ENCODE data around the gene RAPGEF5.

The RAPGEF5 gene

DNA sequence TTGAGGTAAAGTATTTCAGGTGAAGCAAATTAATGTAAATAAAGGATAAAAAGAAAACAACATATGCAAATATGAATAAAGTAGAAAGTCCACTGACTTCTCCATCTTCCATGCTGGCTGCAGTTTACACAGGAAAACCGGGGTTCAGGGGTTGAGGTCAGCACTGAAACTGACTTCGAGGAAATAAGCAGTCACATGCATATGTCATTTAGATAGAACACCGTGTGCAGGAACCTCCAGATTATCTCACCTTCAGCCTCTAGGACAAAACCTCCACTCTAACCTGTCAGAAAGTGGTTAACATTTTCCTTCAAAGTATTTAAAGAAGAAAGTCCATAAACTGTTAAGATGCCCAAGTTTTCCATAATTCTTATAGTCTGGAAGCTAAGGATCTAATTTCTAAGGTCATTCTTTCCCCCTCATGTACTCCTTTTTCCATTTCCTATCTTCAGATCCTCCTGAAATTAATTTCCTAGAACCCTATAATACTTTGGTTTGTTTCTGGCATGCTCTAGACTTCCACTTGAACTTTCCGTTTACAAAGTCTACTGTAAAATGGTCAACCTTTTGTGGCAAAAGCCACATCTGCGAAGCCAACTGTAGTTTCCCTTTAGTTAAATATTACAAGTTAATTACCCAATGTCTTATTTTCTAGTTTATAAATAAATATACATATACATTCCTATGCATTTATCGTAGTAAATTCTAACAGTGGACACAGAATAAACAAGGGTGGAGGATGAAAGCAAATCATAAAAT is 173.3 kb downstream of the RAPGEF5 start:
- no peak for DNase-seq

DNA sequence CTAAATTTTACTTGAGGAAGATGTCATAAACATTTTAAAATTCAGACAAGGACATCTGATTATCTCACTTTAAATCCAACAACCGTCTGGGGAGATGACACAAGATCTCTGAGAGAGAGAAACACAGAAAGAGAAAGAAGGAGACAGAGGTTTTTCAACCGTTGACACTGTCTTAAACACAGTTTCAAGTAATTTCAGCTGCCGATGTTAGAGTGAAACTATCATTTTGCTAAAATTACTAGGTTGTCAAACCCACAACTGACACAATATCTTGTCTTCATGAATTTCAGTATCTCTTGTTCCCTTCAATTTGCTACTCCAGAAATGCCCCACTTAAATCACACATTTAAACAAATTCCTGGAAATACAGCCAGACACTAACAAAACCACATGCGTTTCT is 174.8 kb downstream of the RAPGEF5 start:
- no peak for DNase-seq

DNA sequence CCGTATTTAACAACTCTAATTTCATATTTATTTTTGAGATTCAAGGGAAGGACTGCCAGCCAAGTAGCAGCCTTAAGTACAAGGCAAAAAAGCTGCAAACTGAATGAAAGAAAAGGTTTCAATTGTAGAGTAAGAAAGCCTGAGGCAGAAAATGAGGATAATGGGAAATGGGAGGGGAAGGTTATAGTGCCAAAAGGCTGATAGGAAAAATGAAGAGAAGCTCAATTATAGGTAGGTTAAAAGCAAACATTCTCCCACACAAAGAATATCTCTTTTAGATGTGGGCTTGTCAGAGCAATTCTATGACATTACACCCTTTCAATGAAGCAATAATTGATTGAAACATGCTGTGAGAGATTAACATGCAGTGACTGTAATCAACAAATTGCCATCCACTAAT is 175.3 kb downstream of the RAPGEF5 start:
- no peak for DNase-seq

DNA sequence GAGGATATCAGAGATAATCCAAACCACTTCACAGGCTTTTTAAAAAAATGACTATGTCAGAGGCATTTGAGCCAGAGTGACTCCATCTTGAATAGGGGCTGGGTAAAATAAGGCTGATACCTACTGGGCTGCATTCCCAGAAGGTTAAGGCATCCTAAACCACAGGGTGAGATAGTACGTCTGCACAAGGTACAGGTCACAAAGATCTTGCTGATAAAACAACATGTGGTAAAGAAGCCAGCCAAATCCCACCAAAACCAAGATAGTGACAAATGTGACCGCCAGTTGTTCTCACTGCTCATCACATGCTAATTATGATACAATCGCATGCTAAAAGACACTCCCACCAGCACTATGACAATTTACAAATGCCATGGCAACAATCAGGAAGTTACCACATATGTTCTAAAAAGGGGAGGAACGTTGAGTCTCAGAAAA is 177.5 kb downstream of the RAPGEF5 start:
- DNase-seq, result no peak

DNA sequence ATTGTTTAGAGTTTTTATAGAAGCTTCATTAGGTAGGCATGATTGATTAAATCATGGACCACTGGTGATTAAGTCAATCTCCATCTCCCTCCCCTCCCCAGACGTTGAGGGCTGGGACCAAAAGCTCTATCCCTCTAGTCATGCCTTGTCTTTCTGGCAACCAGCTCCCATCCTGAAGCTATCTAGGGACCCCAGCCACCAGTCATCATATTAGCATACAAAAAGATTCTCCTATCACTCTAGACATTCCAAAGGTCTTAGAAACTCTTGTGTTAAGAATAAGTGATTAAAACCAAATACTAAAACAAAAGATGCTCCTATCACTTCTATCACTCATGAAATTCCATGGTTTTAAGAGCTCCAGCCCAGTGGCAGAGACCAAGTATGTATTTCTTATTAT is 178.2 kb downstream of the RAPGEF5 start:
- no peak for DNase-seq

DNA sequence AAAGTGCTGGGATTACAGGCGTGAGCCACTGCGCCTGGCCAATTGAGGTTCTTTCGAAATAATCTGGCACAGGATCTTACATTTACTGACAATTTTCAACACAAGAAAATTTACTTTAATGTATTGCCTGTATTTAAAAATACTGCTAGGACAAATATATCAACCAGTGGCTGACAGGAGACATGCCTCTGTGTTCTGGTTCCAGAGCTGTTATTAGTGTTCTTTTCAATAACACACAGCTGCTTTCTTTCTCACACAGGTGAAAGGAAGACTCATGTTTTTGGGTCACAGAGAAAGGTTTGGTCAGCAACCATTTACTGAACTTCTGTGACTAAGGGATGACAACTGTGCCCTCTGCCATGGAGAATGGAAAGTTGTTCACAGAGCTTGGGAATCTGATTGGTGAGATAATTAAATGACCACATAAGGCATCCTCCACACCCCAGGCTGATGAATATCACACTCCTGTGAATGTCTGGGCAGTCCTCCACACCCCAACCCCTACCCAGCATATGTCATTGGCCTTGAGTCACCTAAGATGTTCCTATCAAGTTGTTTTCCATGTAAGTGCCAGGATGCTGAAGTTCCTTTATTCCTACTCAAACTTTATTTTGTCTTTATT is 180.1 kb downstream of the RAPGEF5 start:
- no peak for DNase-seq

DNA sequence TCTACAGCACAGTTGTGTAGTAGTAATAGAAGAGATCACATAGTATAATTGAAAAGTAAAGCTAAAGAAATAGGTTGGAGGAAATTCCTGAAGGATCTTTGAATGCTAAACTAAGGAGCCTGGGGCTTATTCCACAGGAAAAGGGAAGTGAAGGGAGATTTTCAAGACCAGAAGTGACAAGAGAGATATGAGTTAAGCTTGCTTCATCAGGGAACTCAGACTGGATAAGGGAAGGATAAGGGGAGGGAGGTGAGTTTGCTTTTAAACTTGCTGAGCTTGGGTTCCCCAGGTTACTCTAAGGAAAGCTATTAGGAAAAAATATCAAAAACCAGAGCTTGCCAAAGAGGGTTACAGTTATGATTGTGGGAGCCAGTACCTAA is 182.4 kb downstream of the RAPGEF5 start:
- no peak for DNase-seq

DNA sequence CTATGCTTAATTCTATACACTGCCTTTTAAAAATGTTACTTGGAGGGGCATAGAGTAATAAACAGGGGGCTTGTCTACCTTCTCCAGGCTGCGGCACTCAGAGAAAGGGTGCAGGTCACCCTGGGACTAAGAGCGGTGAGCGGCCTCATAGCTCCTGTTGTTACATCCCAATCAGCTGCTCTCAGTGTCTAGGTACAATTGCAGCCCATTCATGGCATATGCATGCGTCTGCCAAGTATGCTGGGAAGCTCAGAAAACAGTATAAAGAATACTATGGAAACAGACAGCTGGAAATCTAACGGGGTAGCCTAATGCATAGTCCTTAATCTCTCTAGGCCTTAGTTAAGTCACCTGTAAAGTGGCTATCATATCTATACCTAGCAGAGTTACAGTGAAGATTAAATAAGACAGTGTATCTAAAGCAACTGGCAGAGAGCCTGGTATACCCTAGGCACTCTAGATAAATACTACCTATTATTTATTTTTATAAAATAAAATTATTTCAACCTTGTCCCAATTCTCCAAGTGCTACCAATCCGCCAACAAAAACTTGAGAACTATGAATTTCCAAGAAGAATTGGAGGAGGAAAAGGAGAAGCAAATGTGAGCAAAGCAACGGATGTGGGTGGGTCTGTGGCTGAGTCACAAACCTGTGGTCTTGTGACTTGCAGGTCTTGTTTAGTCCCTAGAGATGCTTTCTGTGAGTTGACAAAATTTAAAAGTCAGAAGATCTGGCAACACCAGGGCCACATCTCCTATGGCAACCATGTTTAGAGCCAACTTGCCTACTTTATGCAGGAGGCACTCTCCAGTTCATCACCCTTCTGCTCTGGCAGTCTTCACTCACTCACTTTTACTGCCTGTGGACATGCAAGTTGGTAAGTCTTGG is 183.0 kb downstream of the RAPGEF5 start:
- DNase-seq, result no peak

DNA sequence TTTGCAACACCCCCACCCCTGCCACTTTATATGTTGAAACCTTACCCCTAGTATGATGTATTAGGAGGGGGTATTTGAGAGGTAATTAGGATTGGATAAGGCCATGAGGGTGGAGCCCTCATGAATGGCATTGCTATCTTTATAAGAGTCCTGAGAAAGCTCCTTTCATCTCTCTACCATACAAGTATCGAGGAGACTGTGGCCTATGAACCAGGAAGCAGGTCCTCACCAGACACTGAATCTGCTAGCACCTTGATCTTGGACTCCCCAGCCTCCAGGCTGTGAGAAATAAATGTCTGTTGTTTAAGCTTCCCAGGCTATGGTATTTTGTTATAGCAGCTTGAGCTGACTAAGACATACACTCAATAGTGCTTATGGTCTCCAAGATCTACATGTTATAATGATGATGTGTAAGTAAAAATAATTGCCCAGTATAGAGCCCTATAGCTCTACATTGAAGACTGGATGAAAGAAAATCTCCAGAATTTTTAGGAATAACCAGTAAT is 188.8 kb downstream of the RAPGEF5 start:
- DNase-seq, result no peak

DNA sequence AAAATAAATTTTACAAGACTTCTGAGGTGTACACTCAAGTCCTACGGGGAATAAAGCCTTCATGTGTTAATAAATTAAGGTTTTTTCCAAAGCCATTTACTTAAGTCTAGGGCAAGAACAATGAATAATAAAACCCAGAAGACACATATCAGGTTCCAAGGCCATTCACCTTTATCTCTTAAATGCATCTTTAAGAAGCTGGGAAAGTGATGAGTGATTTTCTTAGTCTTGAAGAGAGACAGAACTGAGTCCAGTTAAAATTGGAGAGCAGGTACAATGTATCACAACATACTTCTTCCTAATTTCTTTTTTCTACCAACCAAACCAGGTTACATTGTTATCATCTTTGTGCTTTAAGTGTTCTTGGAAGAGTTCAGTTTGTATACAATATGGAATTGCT is 189.5 kb downstream of the RAPGEF5 start:
- DNase-seq, result no peak

DNA sequence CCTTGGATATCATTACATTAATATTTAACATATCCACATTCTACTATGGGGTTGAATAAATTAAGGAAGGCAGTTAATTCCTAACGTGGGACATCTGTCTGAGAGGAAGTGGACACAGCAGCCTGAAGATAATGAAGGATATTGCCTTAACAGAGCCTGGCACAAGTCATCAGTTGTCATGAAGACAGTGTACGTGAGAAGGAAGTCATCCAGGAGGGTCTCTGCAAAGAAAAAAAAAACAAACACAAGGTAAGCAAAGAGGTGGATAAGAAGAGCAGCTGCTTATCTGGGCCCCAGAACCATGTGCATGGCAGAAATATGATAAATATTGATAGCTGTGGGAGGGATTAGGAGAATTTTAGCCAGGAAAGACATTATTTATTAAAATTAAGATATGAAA is 190.0 kb downstream of the RAPGEF5 start:
- no peak for DNase-seq

DNA sequence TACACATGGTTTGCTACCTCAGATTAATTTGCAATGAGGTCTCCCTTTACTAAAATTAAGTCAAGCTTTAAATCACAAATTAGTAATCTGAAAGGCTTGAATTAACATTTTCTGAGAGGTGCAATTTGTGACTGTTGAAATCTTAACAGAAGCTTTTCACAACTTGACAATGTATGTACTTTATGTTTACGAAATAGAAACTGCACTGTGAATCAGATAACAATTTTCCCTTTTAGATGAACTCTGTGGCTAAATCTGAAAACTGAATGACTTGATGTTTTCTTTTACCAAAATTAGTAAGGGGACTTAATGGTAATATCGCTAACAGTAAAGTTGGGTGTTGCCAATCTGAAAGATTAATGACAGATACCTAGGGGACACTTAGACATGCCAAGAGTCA is 197.6 kb downstream of the RAPGEF5 start:
- no peak for DNase-seq

DNA sequence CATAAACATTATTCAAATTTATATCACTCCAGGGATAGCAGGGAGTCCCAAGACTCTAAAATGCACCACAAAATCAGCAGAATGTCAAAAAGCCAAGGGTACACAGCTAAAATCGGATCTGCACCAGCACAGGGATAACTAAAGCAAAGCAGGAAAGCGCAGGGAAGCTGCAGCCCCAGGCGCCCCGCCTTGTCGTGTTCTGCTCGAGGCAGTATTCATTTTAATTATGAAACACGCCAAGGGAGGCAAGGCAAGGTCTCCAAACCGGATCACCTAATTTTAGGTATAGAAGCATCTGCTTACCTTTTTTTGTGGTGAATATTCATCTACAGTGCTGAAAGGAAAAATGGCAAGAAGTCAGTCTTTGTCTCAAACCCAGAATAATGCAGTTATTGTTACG is 199.4 kb downstream of the RAPGEF5 start:
- DNase-seq, result no peak

DNA sequence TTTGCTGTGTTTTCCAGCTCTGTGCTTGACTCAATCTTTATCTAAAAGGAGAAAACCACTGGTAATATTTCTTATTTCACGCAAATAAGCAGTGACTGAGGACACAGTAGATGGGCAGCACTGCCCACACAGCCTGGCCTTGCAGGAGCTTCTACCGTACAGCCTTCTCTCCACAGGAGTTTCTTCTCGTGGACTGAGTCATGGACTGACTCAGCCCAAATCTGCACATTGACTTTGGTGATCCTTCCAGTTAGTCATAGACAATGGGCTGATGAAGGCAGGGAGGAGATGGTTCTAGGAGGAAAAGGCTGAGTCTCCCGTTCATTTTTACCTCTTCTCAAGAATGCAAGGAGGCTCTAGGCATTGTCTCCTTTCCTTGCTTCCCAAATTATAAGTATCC is 200.7 kb downstream of the RAPGEF5 start:
- no peak for DNase-seq

DNA sequence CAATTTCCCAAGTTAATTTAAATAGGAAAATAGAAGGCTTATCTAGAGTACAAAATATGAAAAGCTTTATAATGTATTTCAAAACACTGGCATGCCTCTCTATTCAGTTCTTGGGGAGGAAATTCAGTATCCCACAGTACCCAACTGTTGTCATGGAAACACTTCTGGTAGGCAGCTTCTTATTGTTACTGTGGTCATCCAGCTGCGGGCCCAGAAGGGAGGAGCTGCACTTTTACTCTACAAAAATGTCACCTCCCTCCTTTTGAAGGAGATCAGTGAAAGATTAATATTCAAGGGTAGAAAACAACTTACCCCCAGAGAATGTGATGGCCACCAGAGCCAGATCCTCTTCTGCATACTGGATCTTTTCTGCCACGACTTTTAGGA is 202.8 kb downstream of the RAPGEF5 start:
- no peak for DNase-seq

DNA sequence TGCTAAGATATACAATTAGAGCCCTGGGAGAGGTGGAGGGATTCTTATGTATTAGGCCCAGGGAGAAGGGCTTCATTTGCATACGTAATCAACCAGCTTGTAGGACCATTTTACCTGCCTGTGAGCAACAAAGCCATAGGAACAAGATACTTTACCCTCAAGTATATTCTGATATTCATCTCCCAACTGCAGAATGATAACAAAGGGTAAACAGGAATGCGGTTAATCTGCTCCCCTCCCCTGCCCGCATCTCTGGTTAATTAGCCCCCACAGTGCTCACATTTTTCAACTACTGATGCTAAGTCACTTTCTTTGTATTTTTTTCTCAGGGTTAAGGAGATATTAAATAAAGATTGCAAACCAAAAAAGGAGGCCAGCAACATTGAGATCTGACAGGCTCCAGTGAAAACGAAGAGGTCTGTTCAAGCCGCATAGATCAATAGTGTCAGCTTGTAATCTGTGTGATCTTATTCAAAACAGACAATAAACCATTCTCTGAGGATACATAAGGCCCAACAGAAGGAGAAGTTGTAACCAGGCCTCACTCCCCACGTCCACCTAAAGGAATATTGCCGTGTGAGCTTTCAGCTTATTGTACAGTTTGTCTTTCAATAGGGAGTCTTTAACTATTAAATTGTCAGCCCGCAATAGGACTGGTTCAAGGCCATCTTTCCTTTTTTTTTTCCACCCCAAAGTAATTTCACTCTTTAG is 203.4 kb downstream of the RAPGEF5 start:
- DNase-seq, result no peak

DNA sequence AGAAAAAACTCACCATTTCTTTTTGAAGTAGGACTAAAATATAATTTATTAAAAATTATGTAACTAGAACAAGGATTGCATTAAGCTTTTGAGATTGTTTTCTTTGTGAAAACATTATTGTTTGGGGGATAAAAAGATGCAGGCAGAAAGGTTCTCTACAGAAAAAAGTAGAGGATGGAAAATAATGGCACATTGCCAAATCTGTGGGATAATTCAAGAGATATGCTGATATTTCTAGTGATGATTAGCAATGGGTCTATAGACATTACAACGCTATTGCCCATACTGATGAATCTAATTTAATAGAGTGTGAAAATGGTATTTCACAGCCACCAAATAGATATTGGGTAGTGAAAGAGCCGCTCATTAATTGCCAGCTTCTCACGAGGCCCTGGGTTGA is 204.3 kb downstream of the RAPGEF5 start:
- no peak for DNase-seq

DNA sequence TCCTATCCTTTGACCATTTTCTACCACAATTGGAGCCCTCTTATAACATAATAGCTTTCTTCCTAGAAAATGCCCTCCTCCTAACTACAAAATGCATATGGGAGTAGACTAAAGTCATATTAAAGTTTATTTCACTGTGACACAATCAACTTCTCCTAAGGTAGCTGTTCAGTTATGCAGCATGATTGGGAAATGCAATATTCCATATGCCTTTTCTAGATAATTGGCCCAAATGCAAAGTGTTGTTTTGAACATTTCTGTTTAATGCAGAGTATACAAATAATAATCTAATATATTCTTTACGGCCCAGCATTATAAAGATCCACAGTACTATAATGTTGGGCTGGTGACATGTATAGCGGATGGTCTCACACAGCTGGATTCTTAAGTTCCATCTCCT is 205.1 kb downstream of the RAPGEF5 start:
- DNase-seq, result no peak

DNA sequence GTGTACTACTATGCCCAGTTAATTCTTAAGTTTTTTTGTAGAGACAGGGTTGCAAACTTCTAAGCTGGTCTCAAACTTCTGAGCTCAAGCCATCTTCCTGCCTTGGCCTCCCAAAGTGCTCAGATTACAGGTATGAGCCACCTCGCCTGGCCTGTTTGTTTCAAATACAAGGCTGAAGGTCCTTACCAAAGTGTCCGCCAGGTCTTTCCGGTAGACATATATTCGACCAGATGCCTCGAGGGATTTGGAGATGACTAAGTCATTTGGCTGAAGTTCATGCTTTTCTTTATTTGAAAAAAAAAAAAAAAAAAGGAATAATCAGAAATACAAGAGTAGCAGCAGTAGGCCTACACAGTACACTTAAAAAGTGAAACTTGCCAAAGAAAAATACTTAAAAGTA is 206.7 kb downstream of the RAPGEF5 start:
- no peak for DNase-seq

DNA sequence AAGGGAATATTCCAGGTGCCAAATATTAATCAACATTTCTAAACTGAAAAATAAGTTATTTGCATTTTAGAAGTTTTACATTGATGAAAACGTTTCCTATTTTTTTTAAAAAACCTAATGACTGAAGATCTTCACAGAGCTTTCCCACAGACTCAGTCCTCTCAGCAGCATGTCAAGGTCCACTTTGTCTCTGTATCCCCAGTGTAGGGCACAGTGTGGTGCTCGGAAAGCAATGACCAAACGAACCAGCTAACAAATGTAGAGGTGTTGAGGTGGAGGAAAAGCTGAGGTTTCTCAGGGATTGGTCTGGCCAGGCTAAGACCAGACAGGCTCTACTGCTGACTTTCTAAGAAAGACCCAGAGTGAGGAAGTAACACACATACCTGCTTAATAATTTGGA is 209.1 kb downstream of the RAPGEF5 start:
- no peak for DNase-seq

DNA sequence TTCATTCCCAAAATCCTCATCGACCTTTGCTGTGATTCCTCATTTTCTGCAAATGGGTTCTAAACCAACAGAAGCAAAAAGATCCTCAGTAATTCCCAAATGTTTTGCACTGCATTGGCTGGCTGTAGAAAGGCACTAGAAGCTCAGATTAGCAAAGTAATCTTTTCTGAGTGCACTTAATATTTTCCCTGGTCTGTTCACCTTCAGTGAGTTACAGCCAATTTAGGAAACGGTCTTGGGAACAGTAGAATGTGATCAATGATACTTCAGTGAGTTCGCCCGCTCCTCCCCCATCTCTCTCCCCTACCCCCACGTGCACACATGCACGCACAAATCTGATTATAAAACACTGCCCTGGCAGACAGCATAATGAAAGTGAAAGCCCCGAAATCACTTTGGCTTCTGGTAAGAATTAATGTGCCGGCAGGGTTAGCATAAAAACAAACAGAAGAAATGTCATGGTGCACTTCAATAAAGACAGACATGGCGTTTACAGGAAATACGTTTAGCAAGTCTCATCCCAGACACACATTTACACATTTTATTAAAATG is 209.9 kb downstream of the RAPGEF5 start:
- DNase-seq, result no peak

DNA sequence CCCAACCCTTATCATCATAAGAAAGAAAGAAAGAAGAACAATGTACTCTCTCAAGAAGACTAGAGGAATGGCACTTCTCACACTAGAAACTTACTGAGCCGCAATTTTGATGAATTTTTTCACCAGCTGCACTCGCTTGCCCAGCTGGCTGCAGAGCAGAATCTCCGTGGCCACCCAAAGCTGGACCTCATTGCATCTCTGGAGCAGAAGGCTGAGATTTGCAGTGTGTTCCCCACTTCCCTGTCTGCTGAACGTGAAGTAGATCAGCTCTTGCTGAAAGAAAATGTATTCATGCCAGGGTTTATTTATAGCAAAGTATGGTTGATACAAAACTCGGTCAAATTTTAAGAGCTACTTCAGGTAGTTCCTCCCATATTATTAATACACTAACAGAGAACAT is 212.0 kb downstream of the RAPGEF5 start:
- no peak for DNase-seq

DNA sequence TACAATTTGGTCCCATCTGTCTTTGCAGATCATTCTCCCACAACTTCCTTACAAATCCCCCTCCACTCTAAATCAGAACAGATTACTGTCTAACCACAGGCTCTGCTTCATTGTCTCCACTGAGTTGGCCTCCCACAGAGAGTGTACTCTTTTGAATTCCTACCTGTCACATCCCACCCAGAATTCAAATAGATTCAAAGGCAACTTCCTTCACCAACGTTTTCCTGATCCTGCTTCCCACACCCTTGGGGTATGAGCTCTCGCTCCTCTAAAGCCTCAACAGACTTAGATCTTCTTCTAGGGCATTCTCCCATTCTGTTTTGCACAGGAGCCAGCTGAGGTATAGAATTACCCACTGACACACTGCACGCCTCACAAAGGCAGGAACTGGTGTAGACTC is 213.5 kb downstream of the RAPGEF5 start:
- DNase-seq, result no peak

All from NCI-H510A treated with DMSO at 0.1 percent for 48 hours (cell line).